Endodermal cell (in vitro differentiated cells): ENCODE measurements around the gene ZFAND3. TPM values are rescaled to one million over a fixed set of nuclear protein-coding genes. Genes with fewer than 3 reads are reported as not detected.

Experiments
- DNase-seq: peaks from one replicate; pipeline ENCODE4 v3.0.0-alpha.2; 2017
- H3K27ac ChIP-seq: 2 replicates; pipeline ENCODE4 v1.5.1; 2013; ENCODE audit warnings: mild to moderate bottlenecking, low read depth, low read length, moderate library complexity
- H3K27me3 ChIP-seq: 2 replicates; pipeline ENCODE4 v1.6.1; 2013; ENCODE audit warnings: mild to moderate bottlenecking, low read length, moderate library complexity; ENCODE audit not compliant: insufficient read depth, control insufficient read depth, poor library complexity, severe bottlenecking
- H3K36me3 ChIP-seq: 2 replicates; pipeline ENCODE4 v1.7.0; 2013; ENCODE audit warnings: mild to moderate bottlenecking, low read length, moderate library complexity; ENCODE audit not compliant: control insufficient read depth, insufficient read depth
- H3K4me1 ChIP-seq: one replicate; pipeline ENCODE4 v1.7.0; 2013; ENCODE audit warnings: low read length; ENCODE audit not compliant: control insufficient read depth, insufficient read depth
- H3K4me3 ChIP-seq: 2 replicates; pipeline ENCODE4 v1.5.1; 2013; ENCODE audit warnings: mild to moderate bottlenecking, low read length, moderate library complexity
- H3K9ac ChIP-seq: 2 replicates; pipeline ENCODE4 v1.6.1; 2013; ENCODE audit warnings: mild to moderate bottlenecking, low read length, moderate library complexity; ENCODE audit not compliant: poor library complexity, severe bottlenecking; ENCODE audit errors: extremely low read depth
- H3K9me3 ChIP-seq: 2 replicates; pipeline ENCODE4 v1.6.1; 2013; ENCODE audit warnings: mild to moderate bottlenecking, low read length, moderate library complexity; ENCODE audit not compliant: control insufficient read depth
- H3K27ac Mint-ChIP-seq: 2 replicates; pipeline ENCODE4 v1.8.0; 2020; ENCODE audit warnings: mixed read lengths
- H3K27me3 Mint-ChIP-seq: 2 replicates; pipeline ENCODE4 v1.8.0; 2021; ENCODE audit warnings: mild to moderate bottlenecking, mixed read lengths; ENCODE audit not compliant: insufficient read depth
- H3K36me3 Mint-ChIP-seq: 2 replicates; pipeline ENCODE4 v1.8.0; 2020; ENCODE audit warnings: low read depth, mixed read lengths
- H3K4me1 Mint-ChIP-seq: 2 replicates; pipeline ENCODE4 v1.8.0; 2020; ENCODE audit warnings: mixed read lengths
- H3K4me3 Mint-ChIP-seq: 2 replicates; pipeline ENCODE4 v1.8.0; 2020; ENCODE audit warnings: mild to moderate bottlenecking, moderate library complexity, mixed read lengths
- H3K9me3 Mint-ChIP-seq: 2 replicates; pipeline ENCODE4 v1.8.0; 2020; ENCODE audit warnings: mild to moderate bottlenecking, mixed read lengths
- WGBS, 2 experiments: methylation state at CpG; one replicate each; pipeline versions ENCODE4 v1.1.5 to v1.1.7; 2013; ENCODE audit warnings: missing lambda C conversion rate in 2 of 2, mixed read lengths in 1 of 2; ENCODE audit not compliant: insufficient coverage in 1 of 2, insufficient read length in 1 of 2; 5-methylcytosine and 5-hydroxymethylcytosine counted together
- total RNA-seq, 2 donors: library from RNA; stranded (reverse); fragmentation: NEBNext Ultra II Directional in 1 of 2; extraction: Animal tissue kit (Norgen Biotek cat#: 25700) in 1 of 2; gene quantifications; 2 replicates in 1 of 2; 3 replicates in 1 of 2; pipeline ENCODE4 v1.2.1, GENCODE V29; 2021
- TF ChIP-seq, protein P1 (sequence below): fragments of 200-600 bp; sonication (generic); conservative IDR thresholded peaks from 2 replicates; pipeline ENCODE4 v1.5.0; 2021; ENCODE audit warnings: antibody characterized with exemption, mild to moderate bottlenecking

ZFAND3 gene
- total RNA-seq, 2 donors from 2014 or later, result 67.1 to 86.2 TPM

DNA sequence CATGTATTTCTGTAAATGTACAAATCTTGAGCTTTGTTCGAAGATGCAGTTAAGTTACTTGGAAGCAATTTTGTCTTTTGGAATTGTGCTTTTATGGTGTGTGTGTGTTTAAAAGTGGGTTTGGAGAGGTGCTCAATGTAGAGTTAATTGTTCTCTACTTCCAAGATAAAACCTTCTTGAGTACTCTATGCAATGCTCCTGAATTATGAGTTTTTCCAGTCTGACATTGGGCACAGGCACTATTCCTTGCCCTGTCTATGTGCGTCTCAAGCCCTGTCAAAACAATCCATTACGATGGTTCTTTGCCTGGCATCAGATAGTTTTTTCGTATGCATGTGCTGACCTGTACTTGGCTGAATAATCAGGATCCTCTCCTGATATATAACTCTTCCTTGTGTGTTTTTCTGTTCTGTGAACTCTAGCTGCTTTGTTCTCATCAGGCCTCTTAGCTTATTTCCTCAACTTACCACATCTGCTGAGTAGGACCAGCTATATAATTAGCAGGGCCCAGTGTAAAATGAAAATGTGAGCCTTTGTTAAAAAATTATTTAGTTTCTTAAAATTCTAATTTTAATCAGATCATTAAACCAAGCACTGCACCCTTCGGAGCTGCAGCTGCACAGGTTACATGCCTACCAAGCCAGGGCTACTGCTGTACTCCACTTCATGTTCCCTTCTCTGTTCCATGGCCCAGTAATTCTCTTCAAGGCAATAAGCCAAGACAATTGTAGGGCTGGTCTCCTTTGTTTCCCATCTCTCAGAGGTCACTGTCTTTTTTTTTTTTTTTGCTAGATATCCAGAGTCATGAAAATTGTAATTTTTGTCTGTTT lies 160.1 kb downstream of the ZFAND3 start:
- H3K9me3 Mint-ChIP-seq, result peaks cover 10% of the 10 kb centered on the region
- 78 to 79% methylated on average over 5 of the region's 5 CpGs for WGBS, 2 experiments
- H3K36me3 Mint-ChIP-seq, result peaks cover 17% of the 10 kb centered on the region
- Histone ChIP-seq H3K4me3 (no peak overlapping the region), H3K4me1 (peaks cover 2% of the 10 kb centered on the region), H3K27ac (no peak overlapping the region), H3K9me3 (peaks cover 14% of the 10 kb centered on the region), H3K9ac (no peak overlapping the region), H3K36me3 (no peaks in the 10 kb centered on the region), H3K27me3 (no peaks in the 10 kb centered on the region)
- H3K4me1 Mint-ChIP-seq, result peaks cover 11% of the 10 kb centered on the region
- DNase-seq, result no peak
- no peaks in the 10 kb centered on the region for H3K27me3 Mint-ChIP-seq
- no peak overlapping the region for H3K4me3 Mint-ChIP-seq
- TF ChIP-seq, protein P1, sequence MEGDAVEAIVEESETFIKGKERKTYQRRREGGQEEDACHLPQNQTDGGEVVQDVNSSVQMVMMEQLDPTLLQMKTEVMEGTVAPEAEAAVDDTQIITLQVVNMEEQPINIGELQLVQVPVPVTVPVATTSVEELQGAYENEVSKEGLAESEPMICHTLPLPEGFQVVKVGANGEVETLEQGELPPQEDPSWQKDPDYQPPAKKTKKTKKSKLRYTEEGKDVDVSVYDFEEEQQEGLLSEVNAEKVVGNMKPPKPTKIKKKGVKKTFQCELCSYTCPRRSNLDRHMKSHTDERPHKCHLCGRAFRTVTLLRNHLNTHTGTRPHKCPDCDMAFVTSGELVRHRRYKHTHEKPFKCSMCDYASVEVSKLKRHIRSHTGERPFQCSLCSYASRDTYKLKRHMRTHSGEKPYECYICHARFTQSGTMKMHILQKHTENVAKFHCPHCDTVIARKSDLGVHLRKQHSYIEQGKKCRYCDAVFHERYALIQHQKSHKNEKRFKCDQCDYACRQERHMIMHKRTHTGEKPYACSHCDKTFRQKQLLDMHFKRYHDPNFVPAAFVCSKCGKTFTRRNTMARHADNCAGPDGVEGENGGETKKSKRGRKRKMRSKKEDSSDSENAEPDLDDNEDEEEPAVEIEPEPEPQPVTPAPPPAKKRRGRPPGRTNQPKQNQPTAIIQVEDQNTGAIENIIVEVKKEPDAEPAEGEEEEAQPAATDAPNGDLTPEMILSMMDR, result no peak
- H3K27ac Mint-ChIP-seq, result peak overlapping the region; percentile 26

DNA sequence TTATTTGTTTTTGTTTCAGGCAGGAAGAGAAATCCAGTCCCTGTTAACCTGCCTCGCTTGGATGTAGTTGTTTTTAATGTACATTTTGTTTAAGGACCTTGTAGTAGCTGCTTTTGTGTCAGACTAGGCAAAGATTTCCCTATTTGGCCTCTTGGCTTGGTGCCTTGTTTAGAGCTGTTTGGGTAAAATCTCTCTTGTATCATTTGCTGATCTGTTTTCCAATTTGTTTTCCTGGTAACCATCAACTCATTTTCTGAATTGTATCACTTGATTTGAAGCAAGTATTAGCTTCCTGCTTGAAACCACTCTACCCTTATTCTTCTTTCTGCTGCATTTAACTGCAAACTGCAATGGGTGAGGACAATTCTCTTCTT lies 160.7 kb downstream of the ZFAND3 start:
- H3K36me3 Mint-ChIP-seq, result peaks cover 11% of the 10 kb centered on the region
- Histone ChIP-seq H3K27me3 (no peaks in the 10 kb centered on the region), H3K9me3 (peaks cover 8% of the 10 kb centered on the region), H3K9ac (no peak overlapping the region), H3K36me3 (no peaks in the 10 kb centered on the region), H3K4me3 (no peak overlapping the region), H3K4me1 (peaks cover 2% of the 10 kb centered on the region), H3K27ac (no peak overlapping the region)
- DNase-seq, result no peak
- no peak overlapping the region for H3K4me3 Mint-ChIP-seq
- TF ChIP-seq, protein P1, result no peak
- H3K27ac Mint-ChIP-seq, result no peak overlapping the region
- 92 to 100% methylated on average over 1 of the region's 1 CpG for WGBS, 2 experiments
- H3K27me3 Mint-ChIP-seq, result no peaks in the 10 kb centered on the region
- peaks cover 11% of the 10 kb centered on the region for H3K4me1 Mint-ChIP-seq
- H3K9me3 Mint-ChIP-seq, result peaks cover 4% of the 10 kb centered on the region

DNA sequence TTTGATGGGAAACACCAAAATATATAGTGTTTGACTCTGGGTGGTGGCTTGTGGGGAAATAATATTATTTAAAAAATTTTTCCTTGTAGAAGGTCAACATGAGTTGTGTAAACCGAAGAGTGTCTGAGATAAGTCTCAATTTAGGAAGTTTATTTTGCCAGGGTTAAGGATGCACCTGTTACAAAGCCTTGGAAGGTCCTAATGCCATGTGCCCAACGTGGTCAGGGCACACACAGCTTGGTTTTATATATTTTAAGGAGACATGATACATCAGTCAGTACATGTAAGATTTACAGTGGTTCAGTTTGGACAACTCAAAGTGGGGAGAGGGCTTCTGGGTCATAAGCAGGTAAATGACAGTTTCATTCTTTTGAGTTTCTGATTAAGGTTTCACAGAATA lies 162.1 kb downstream of the ZFAND3 start:
- Histone ChIP-seq H3K36me3 (no peaks in the 10 kb centered on the region), H3K4me1 (peaks cover 2% of the 10 kb centered on the region), H3K9me3 (no peaks in the 10 kb centered on the region), H3K27ac (no peak overlapping the region), H3K9ac (no peak overlapping the region), H3K4me3 (no peak overlapping the region), H3K27me3 (no peaks in the 10 kb centered on the region)
- Mint-ChIP-seq H3K9me3 (no peaks in the 10 kb centered on the region), H3K4me3 (no peak overlapping the region), H3K36me3 (peaks cover 1% of the 10 kb centered on the region), H3K27me3 (no peaks in the 10 kb centered on the region), H3K4me1 (peaks cover 11% of the 10 kb centered on the region), H3K27ac (no peak overlapping the region)
- WGBS, 2 experiments, result 95 to 100% methylated on average over 1 to 2 of the region's 2 CpGs
- TF ChIP-seq, protein P1, result no peak
- DNase-seq, result no peak
